ENCODE results near the gene PKP4. TPM values are rescaled to one million over a fixed set of nuclear protein-coding genes. Genes with fewer than 3 reads are reported as not detected.

The PKP4 gene
- total RNA-seq, 1 donor from 2014 or later = 41.6 TPM

DNA sequence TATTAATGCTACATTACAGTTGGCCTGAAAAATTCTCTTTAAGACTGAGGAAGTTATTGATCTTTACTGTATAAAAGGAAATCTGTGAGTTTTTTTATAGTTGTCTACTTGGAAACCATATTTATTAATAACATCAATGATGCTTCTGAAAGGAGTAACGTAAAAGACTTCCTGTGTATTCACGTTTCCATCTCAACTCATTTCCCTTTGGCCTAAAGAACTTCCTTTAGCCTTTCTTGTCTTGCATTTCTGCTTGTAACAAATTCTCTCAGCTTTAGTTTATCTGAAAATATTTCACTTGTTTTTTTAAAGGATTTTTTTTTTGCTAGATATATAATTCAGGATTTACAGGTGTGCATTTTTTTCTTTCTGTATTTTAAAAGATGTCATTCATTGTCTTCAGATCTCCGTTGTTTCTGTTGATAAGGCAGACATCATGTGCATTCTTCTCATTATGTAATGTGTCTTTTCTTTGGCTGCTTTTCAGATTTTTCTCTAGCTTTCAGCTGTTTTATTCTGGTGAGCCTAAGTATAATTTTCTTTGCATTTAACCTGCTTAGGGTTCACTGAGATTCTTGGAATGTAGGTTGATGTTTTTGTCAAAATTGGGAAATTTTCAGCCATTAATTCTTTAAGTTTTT is 179.3 kb downstream of the PKP4 start:
- no peak overlapping the region for H3K4me3 ChIP-seq (ENCODE audit: low read depth, low read length)
- FAIRE-seq (no peak), DNase-seq (ENCODE audit: low read depth) (no peak)
- no peak for TF ChIP-seq CTCF (IDR thresholded peaks at IDR 0.05; ENCODE audit: insufficient read depth, low read length, severe bottlenecking)
- H3K27me3 ChIP-seq (ENCODE audit: control insufficient read depth, insufficient read depth, low read length) = no peaks in the 10 kb centered on the region
- H3K36me3 ChIP-seq (ENCODE audit: control insufficient read depth, insufficient read depth, low read length) = peaks cover 9% of the 10 kb centered on the region

DNA sequence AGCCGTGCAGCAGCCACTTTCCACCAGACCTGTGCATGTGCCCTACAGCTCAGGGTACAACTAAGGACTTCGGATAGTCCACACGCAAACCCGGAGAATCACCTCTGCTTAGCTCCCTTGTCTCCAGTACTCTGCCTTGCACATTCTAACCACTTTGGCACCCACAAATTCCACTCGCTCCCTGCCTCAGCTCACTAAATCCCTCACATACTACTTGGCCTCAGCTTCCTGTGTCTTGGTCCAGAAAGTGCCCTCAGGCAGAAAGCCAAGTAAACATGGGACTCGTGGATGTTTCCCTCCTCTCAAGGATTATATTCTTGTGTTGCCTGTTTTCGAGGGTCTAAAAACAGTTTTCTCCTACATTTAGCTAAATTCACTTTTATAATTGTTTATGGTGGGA is 180.6 kb downstream of the PKP4 start:
- Histone ChIP-seq H3K4me3 (ENCODE audit: low read depth, low read length) (no peak overlapping the region), H3K36me3 (ENCODE audit: control insufficient read depth, insufficient read depth, low read length) (peaks cover 7% of the 10 kb centered on the region), H3K27me3 (ENCODE audit: control insufficient read depth, insufficient read depth, low read length) (no peaks in the 10 kb centered on the region)
- no peak for DNase-seq (ENCODE audit: low read depth)
- TF ChIP-seq CTCF (IDR thresholded peaks at IDR 0.05; ENCODE audit: insufficient read depth, low read length, severe bottlenecking) = no peak
- no peak for FAIRE-seq

DNA sequence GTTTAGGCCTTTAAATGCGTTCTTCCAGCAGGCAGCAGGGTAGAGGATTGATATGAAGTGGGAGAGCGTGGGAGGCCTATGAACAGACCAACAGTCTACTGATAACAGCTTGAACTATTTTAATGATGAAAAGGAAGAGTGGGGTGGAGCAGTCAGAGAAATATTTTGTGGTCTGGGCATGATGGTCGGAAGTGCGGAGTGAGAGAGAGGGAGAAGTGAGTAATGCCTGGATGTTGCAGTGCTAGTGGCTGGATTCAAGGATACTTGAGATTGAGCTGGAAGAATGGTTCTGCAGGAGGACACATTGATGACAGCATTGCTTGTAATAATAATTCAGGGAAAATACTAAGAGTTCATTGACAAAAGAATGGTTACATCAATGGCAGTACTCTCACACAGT is 187.4 kb downstream of the PKP4 start:
- H3K36me3 ChIP-seq (ENCODE audit: control insufficient read depth, insufficient read depth, low read length) = peaks cover 12% of the 10 kb centered on the region
- no peak for TF ChIP-seq CTCF (IDR thresholded peaks at IDR 0.05; ENCODE audit: insufficient read depth, low read length, severe bottlenecking)
- FAIRE-seq (no peak), DNase-seq (ENCODE audit: low read depth) (peak; percentile 6)
- no peak overlapping the region for H3K4me3 ChIP-seq (ENCODE audit: low read depth, low read length)
- no peaks in the 10 kb centered on the region for H3K27me3 ChIP-seq (ENCODE audit: control insufficient read depth, insufficient read depth, low read length)

DNA sequence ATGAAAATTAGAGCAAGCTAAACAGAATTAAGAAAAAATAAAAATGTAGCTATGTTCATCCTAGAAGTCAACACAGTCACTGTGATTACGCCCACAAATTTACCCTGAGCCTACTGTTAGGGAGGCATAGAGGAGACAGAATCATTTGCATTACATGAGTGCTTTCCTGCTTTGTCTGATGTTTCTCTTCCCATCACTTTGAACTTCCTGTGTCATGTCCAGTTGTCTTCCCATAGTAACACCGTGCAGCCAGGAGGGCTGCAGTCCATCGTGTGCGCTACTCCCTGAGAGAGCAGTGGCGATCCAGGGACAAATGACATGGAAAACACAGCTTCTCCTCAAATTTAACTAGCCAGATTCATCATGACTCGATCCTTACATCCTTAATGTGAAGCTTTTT is 188.5 kb downstream of the PKP4 start:
- Histone ChIP-seq H3K27me3 (ENCODE audit: control insufficient read depth, insufficient read depth, low read length) (no peaks in the 10 kb centered on the region), H3K4me3 (ENCODE audit: low read depth, low read length) (no peak overlapping the region), H3K36me3 (ENCODE audit: control insufficient read depth, insufficient read depth, low read length) (peaks cover 12% of the 10 kb centered on the region)
- DNase-seq (ENCODE audit: low read depth) (no peak), FAIRE-seq (no peak)
- no peak for TF ChIP-seq CTCF (IDR thresholded peaks at IDR 0.05; ENCODE audit: insufficient read depth, low read length, severe bottlenecking)

- H3K4me3 ChIP-seq (ENCODE audit: low read depth, low read length) = no peak overlapping the region
- FAIRE-seq (no peak), DNase-seq (ENCODE audit: low read depth) (no peak)
- TF ChIP-seq CTCF (IDR thresholded peaks at IDR 0.05; ENCODE audit: insufficient read depth, low read length, severe bottlenecking) = no peak
- H3K36me3 ChIP-seq (ENCODE audit: control insufficient read depth, insufficient read depth, low read length) = peaks cover 7% of the 10 kb centered on the region
- no peaks in the 10 kb centered on the region for H3K27me3 ChIP-seq (ENCODE audit: control insufficient read depth, insufficient read depth, low read length)
Measured at GRCh38 chr2:158647436-158648231, 190.9 kb downstream of the PKP4 start.

Data from bronchial epithelial cell (primary cell).